Fibroblast of peridontal ligament (primary cell): ENCODE results near the gene HMX1.

Experiments used
- DNase-seq: peaks from one replicate; pipeline ENCODE4 v3.0.0-alpha.2; 2010; ENCODE audit errors: extremely low read depth

The HMX1 gene

DNA sequence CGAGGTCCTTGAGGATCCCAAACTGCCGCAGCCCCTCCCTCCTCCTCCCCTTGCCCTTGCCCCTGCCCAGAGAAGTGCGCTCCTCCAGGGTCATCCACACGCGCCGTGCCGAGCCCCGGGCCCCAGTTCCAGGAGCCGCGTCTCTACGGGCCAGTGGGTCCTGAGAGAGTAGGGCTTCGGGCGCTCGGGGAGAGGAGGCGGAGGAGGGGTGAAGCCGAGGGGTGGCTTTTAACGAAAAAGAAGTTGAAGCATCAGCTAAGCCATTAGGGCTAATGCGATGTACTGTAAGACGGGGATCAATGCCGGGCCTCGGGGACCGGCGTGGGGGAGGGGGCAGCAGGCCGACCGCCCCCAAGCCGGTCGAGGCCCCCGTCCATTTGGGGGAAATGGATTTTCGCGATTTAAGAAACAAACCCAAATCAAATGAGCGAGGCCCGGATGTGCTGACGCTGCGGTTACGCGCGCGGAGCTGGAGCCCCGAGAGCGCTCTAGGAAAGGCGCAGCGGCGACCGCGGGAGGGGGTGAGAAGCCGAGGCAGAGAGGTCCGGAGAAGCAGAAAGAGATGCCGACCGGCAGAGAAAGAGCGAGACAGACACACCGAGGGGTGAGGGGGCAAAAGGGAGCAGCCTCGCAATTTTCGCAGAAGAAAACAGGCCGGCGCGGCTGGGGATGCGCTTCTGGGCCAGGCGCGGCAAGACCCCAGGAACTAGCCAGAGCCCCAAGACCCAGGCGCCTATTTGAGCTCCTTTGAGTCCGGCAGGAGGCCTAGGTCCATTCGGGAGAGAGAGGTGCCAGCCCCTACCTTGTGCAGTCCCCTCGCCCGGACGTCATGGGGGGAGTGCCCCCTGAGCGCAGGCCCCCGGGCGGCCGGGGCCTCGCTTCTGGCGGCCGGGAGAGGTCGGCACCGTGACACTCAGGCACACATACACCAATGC is 13.6 kb downstream of the HMX1 start:
- no peak for DNase-seq

DNA sequence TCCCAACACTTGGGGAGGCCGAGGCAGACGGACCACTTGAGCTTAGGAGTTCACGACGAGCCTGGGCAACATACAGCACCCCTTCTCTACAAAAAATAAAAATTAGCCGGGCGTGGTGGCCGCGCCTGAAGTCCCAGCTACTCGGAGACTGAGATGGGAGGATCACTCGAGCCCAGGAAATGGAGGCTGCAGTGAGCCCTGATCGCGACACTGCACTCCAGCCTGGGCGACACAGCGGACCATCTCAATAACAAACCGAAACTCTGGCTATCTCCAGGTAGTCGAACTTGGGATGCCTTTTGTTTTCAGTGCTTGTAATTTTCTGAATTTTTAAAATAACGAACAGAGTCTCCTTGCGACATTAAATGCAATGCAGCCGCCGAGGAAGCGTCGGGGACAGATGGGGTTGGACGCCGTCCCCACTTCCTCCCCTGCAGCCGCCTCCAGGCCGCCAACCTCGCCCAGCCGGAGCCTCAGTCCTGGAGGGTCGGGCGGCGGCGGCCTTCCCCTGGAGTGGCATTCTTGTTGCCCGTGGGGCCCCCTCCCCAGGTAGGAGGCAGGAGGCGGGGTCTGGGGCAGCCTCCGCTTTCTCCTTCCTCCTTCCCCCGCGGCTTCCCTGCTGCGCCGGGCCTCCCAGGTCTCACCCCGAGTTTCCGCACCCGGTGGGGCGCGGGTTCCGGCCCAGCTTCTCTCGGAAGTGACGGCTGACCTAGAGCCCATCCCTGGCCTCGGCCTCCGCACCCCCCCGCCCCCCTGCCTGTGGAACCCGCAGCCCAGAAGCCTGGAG is 14.6 kb downstream of the HMX1 start:
- no peak for DNase-seq

DNA sequence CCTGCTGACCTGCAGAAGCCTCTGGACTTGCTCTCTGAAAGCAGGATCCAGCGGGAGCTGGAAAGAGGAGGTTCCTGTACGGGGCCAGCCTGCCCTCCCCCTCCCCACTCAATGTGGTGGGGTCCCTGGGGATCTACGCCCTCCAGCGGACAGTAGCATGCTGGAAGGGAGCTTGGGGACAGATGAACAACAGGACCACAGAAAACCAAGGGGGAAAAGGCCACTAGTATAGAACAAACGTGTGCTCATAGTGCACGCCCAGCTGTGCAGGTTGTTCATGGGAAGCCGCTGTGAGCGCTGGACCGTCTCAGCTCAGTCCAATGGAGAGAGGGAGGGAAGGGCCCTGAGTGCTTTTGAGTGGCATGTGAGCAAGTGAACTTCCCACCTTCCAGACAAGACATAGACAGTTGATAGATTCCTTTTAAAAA is 15.8 kb downstream of the HMX1 start:
- DNase-seq = no peak

DNA sequence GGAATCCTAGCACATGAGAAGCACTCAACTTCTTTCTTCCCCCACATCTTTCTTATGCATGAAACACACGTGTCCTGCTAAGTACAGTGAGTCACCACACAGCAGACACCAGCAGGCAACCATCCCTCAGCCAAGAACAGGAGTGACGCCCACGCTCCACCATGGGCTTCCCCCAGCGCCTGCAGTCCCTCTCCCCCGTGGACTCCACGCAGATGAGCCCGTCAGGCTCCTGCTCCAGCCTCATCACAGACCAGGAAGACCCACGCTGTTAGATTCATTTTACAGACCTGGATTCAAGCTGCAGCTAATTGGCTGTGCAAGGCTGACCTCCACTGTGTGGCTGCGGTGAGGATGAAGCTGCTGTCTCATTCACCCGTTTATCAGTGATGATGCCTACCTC is 16.7 kb downstream of the HMX1 start:
- no peak for DNase-seq

- no peak for DNase-seq
Observed at GRCh38 chr4:8854016-8854415, 17.6 kb downstream of the HMX1 start.

DNA sequence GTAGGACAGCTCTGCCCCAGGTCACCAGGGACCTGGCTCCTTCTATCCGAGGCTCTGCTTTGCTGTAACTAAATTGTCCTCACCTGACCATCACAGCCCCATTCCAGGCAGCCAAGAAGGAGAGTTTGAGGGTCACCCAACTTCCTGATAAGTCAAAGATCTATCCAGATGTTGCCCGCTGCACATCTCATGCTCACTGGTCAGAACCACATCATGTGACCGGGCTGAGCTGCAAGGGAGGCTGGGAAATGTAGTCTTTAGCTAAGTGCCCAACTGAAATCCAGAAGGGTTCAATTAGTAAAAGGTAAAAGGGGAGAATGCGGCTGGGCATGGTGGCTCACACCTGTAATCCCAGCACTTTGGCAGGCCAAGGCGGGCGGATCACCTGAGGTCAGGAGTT is 18.4 kb downstream of the HMX1 start:
- no peak for DNase-seq

DNA sequence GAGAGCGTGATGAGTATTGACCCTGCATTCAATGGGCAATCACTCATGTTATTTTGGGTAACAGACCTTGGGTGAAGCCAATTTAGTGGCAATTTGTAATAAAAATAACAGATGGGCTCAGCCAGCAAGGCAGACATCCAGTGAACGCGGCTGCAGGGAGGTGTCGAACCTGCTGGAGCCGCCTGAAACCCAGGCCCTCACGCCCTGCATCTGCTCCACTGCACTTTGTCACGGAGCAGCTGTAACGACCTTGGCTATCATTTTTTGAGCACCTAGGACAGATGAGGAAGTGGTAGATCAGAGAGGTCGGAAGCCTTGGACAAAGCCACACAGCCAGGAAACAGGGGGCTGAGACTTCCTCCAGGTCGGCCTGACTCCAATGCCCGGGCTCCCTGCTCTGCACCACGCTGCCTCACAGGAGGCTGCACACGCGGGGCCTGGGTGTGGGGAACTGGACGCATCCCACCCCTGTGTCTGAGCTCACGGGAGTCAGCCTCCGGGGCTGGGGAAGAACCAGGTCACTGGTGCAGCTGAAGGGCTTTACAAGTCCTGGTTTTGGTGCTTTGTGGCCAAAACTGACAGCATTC is 19.4 kb downstream of the HMX1 start:
- no peak for DNase-seq

- no peak for DNase-seq
Observed at GRCh38 chr4:8851321-8852117, 20.1 kb downstream of the HMX1 start.

GRCh38 chr4:8850830-8851188 is 20.8 kb downstream of the HMX1 start:
- DNase-seq = no peak

GRCh38 chr4:8850074-8850829 is 21.4 kb downstream of the HMX1 start:
- no peak for DNase-seq

- DNase-seq = no peak
Observed at GRCh38 chr4:8849266-8850073, 22.2 kb downstream of the HMX1 start.

GRCh38 chr4:8848507-8849265 is 23.0 kb downstream of the HMX1 start:
- DNase-seq = no peak

GRCh38 chr4:8847764-8848163 is 23.9 kb downstream of the HMX1 start:
- DNase-seq = no peak

DNA sequence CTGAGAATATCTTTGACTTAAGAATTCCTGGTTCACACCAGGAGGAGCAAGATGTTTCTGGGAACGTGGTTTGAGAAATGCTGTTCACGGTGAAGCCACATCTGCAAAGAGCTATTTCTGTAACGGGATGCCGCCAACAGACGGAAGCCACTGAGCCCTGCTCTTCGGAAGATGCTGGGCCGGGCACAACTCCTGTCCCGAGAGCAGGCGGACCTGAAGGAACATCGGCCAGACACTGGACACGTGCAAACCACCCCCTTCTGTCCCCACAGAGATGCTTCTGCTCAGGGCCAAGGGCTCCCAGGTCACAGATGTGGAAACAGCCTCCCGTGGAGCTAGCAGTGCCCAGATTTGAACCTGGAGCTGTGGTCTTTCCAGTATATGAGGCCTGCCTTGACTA is 24.3 kb downstream of the HMX1 start:
- no peak for DNase-seq

GRCh38 chr4:8846826-8847225 is 24.8 kb downstream of the HMX1 start:
- no peak for DNase-seq

- no peak for DNase-seq
Observed at GRCh38 chr4:8846046-8846720, 25.5 kb downstream of the HMX1 start.

DNA sequence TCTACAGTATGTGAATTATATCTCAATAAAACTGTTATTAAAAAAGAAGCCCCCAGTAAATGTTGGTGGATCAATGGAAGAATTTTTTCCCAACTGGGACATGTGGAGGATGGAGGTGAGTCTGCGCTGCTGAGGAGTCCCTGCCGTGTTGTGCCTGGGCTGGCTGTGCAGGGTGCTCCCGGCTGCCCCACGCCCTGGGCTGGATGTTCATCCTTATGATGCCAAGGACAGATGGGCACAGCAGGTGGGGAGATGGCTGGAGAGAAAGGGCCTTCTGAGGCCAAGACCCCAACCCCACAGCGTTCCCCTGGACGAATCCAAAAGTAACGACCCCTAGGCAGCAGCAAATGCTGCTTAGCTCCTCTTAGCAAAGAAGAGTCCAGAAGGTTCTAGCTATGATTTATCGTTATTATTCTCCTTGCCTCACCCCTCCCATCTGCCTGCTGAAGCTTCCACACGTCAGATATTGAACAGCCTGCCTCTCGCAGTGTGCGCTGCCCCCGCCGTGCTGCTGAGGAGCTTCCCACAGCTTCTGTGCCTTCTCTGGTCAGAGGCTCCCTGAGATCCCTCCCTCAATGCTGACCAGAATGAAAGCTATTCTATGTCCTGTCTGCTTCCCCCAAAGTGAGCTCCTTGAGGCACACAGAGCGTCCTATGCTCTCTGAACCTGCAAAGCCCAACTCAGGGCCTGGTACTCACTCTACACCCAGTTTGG is 26.5 kb downstream of the HMX1 start:
- DNase-seq = no peak

DNA sequence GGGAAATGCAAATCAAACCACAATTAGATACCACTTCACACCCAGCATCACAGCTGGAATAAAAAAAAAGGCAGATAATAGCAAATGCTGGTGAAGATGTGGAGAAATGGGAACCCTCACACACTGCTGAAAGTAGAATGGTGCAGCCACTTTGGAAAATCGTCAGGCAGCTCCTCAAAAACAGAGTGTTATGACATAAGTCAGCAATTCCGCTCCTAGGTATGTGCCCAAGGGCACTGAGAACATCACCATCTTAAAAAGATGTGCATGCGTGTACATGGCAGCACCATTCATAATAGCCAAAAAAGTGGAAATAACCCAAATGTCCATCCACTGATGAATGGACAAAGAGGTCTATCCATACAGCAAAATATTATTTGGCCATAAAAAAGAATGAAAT is 28.0 kb downstream of the HMX1 start:
- no peak for DNase-seq
